Epithelial cell of proximal tubule (primary cell): ENCODE data around the gene ADAM12. TPM values are rescaled to one million over a fixed set of nuclear protein-coding genes. Genes with fewer than 3 reads are reported as not detected.

Source experiments
- DNase-seq: peaks from one replicate; pipeline ENCODE4 v3.0.0-alpha.2; 2011; ENCODE audit warnings: low read depth
- H3K4me3 ChIP-seq: 2 replicates; pipeline ENCODE4 v1.5.1; 2011; ENCODE audit warnings: low read depth, mild to moderate bottlenecking, low read length
- total RNA-seq: library from RNA; depleted of rRNA; stranded (reverse); fragments of >200 nt; gene quantifications from 2 replicates; pipeline ENCODE4 v1.2.3, GENCODE V29; 2015
- TF ChIP-seq, protein P1 (sequence below): conservative IDR thresholded peaks from 2 replicates; pipeline ENCODE4 v1.5.1; 2012; ENCODE audit warnings: low read depth, mild to moderate bottlenecking, low read length

Gene ADAM12
- total RNA-seq, 1 donor from 2014 or later, result 3.2 TPM

GRCh38 chr10:126341491-126341890, 46.8 kb downstream of the ADAM12 start:
- no peak for DNase-seq
- TF ChIP-seq, protein P1, sequence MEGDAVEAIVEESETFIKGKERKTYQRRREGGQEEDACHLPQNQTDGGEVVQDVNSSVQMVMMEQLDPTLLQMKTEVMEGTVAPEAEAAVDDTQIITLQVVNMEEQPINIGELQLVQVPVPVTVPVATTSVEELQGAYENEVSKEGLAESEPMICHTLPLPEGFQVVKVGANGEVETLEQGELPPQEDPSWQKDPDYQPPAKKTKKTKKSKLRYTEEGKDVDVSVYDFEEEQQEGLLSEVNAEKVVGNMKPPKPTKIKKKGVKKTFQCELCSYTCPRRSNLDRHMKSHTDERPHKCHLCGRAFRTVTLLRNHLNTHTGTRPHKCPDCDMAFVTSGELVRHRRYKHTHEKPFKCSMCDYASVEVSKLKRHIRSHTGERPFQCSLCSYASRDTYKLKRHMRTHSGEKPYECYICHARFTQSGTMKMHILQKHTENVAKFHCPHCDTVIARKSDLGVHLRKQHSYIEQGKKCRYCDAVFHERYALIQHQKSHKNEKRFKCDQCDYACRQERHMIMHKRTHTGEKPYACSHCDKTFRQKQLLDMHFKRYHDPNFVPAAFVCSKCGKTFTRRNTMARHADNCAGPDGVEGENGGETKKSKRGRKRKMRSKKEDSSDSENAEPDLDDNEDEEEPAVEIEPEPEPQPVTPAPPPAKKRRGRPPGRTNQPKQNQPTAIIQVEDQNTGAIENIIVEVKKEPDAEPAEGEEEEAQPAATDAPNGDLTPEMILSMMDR, result no peak
- H3K4me3 ChIP-seq, result no peak overlapping the region

- H3K4me3 ChIP-seq, result no peak overlapping the region
- no peak for DNase-seq
- TF ChIP-seq, protein P1, result no peak
These were observed 50.9 kb downstream of the ADAM12 start for GRCh38 chr10:126337251-126337810.

DNA sequence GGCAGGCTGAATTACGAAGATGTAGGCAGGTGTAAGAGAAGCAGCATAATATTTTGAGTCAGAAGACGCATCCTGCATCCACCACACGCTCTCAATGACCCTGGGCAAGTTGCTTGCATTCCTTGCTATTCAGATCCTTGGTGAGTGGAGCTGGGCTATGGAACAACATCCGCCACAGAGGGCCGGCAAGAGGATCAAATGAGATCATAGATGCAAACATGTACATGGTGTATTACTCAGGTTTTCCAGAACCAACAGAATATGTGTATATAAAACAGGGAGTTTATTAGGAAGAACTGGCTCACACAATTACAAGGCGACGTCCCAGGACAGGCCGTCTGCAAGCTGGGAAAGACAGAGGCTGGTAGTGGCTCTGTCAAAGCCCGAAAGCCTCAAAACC, 51.5 kb downstream of the ADAM12 start:
- H3K4me3 ChIP-seq, result no peak overlapping the region
- DNase-seq, result no peak

GRCh38 chr10:126334272-126334671, 54.0 kb downstream of the ADAM12 start:
- no peak overlapping the region for H3K4me3 ChIP-seq
- DNase-seq, result no peak
- TF ChIP-seq, protein P1, result no peak

More for the DNA sequence above, 51.5 kb downstream of the ADAM12 start:
- TF ChIP-seq, protein P1, result no peak

DNA sequence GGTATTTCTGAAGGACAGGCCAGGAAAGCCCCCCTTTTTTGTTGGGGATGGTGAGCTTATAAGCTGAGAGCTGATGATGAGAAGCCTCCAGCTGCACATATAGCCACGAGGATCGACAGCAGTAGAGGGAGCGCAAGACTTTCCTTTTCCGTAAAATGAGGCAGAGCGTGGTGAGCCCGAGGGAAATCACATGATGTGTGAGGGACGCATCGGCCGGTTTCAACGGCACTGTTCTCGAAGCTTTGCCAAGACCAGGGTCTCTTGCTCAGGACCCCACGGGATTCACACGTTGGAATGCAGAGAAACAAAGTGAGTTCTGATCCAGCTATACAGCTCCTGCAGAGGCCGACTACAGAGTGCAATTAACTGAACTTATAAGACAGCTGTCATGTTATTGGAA, 55.7 kb downstream of the ADAM12 start:
- no peak for DNase-seq
- H3K4me3 ChIP-seq, result no peak overlapping the region
- TF ChIP-seq, protein P1, result no peak

- TF ChIP-seq, protein P1, result no peak
- H3K4me3 ChIP-seq, result no peak overlapping the region
- DNase-seq, result no peak
These were observed 57.2 kb downstream of the ADAM12 start for GRCh38 chr10:126331101-126331500.

DNA sequence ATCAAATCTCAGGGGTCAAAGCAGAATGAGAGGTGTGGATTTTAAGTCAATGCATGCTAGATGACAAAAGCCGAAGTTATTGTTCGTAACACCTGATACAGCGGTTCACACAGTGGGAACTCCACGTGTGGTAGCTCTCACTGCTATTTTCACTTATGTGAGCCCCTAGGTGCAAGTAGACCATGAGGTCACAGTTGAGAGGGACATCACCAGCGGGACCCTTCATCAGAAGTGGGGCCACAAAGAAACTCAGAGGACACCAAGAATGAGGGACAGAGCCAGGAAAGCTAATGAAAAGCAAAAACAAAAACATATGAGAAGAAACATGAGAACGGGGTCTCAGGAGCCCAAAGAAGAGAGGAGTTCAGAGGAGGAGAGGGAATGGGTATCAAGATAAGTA, 63.5 kb downstream of the ADAM12 start:
- TF ChIP-seq, protein P1, result no peak
- no peak overlapping the region for H3K4me3 ChIP-seq
- no peak for DNase-seq
